Measurements from ENCODE around the gene KANK2.

Gene KANK2

GRCh38 chr19:11197291-11198174, at the start of gene KANK2:
Gene KANK2 (minus strand): TSS chr19:11197545. CDS start chr19:11194511, 3,034 bp downstream.
- peak within 1 kb of the TSS; percentile 88 for H3K27ac ChIP-seq (ENCODE audit: low read length)
- peak within 1 kb of the TSS; percentile 83 to 96 for H3K4me3 ChIP-seq (ENCODE audit: low read length in 2 of 2)

GRCh38 chr19:11246941-11247340, 49.6 kb upstream of the KANK2 start:
- Histone ChIP-seq H3K9me3 (ENCODE audit: control insufficient read depth in 2 of 2, low read length in 2 of 2) (no peaks in the 10 kb centered on the region), H3K36me3 (ENCODE audit: control insufficient read depth in 2 of 2, insufficient read depth in 2 of 2, low read length in 2 of 2) (peaks cover 10 to 16% of the 10 kb centered on the region in 2 donors), H3K27ac (ENCODE audit: low read length) (no peak overlapping the region), H3K4me3 (ENCODE audit: low read length in 2 of 2) (no peak overlapping the region), H3K27me3 (ENCODE audit: control insufficient read depth in 1 of 2, insufficient read depth in 2 of 2, low read length in 2 of 2) (no peaks in the 10 kb centered on the region), H3K4me1 (ENCODE audit: control insufficient read depth, insufficient read depth, low read length) (peaks cover 13% of the 10 kb centered on the region), H3K9ac (ENCODE audit: low read length in 2 of 2) (no peak overlapping the region)

More at GRCh38 chr19:11197291-11198174, at the start of gene KANK2:
- Histone ChIP-seq H3K9ac (ENCODE audit: low read length in 2 of 2) (peak within 1 kb of the TSS; percentile 84), H3K27me3 (ENCODE audit: control insufficient read depth in 1 of 2, insufficient read depth in 2 of 2, low read length in 2 of 2) (no peaks in the 10 kb centered on the region), H3K36me3 (ENCODE audit: control insufficient read depth in 2 of 2, insufficient read depth in 2 of 2, low read length in 2 of 2) (peaks cover 12 to 13% of the 10 kb centered on the region in 2 donors), H3K9me3 (ENCODE audit: control insufficient read depth in 2 of 2, low read length in 2 of 2) (no peaks in the 10 kb centered on the region), H3K4me1 (ENCODE audit: control insufficient read depth, insufficient read depth, low read length) (peaks cover 57% of the 10 kb centered on the region)

- Histone ChIP-seq H3K36me3 (ENCODE audit: control insufficient read depth in 2 of 2, insufficient read depth in 2 of 2, low read length in 2 of 2) (peaks cover 8 to 10% of the 10 kb centered on the region in 2 donors), H3K9me3 (ENCODE audit: control insufficient read depth in 2 of 2, low read length in 2 of 2) (no peaks in the 10 kb centered on the region), H3K4me3 (ENCODE audit: low read length in 2 of 2) (no peak overlapping the region), H3K4me1 (ENCODE audit: control insufficient read depth, insufficient read depth, low read length) (peaks cover 13% of the 10 kb centered on the region), H3K27me3 (ENCODE audit: control insufficient read depth in 1 of 2, insufficient read depth in 2 of 2, low read length in 2 of 2) (no peaks in the 10 kb centered on the region), H3K27ac (ENCODE audit: low read length) (no peak overlapping the region), H3K9ac (ENCODE audit: low read length in 2 of 2) (no peak overlapping the region)
Measured at GRCh38 chr19:11244846-11245589, 47.7 kb upstream of the KANK2 start.

- peaks cover 9 to 16% of the 10 kb centered on the region in 2 donors for H3K36me3 ChIP-seq (ENCODE audit: control insufficient read depth in 2 of 2, insufficient read depth in 2 of 2, low read length in 2 of 2)
- no peaks in the 10 kb centered on the region for H3K27me3 ChIP-seq (ENCODE audit: control insufficient read depth in 1 of 2, insufficient read depth in 2 of 2, low read length in 2 of 2)
- H3K9ac ChIP-seq (ENCODE audit: low read length in 2 of 2): peak overlapping the region in 1 of 2 donors; percentile 40
- H3K4me1 ChIP-seq (ENCODE audit: control insufficient read depth, insufficient read depth, low read length): peaks cover 13% of the 10 kb centered on the region
- H3K9me3 ChIP-seq (ENCODE audit: control insufficient read depth in 2 of 2, low read length in 2 of 2): peaks cover 0 to 4% of the 10 kb centered on the region in 2 donors
- H3K4me3 ChIP-seq (ENCODE audit: low read length in 2 of 2): peak overlapping the region; percentile 25 to 49
- no peak overlapping the region for H3K27ac ChIP-seq (ENCODE audit: low read length)
Measured at GRCh38 chr19:11243798-11244169, 46.4 kb upstream of the KANK2 start.

GRCh38 chr19:11242864-11243797, 45.8 kb upstream of the KANK2 start:
- H3K36me3 ChIP-seq (ENCODE audit: control insufficient read depth in 2 of 2, insufficient read depth in 2 of 2, low read length in 2 of 2): peaks cover 4 to 19% of the 10 kb centered on the region in 2 donors
- no peaks in the 10 kb centered on the region for H3K27me3 ChIP-seq (ENCODE audit: control insufficient read depth in 1 of 2, insufficient read depth in 2 of 2, low read length in 2 of 2)
- H3K9me3 ChIP-seq (ENCODE audit: control insufficient read depth in 2 of 2, low read length in 2 of 2): peaks cover 0 to 4% of the 10 kb centered on the region in 2 donors
- H3K27ac ChIP-seq (ENCODE audit: low read length): no peak overlapping the region
- H3K9ac ChIP-seq (ENCODE audit: low read length in 2 of 2): peak overlapping the region in 1 of 2 donors; percentile 40
- peaks cover 13% of the 10 kb centered on the region for H3K4me1 ChIP-seq (ENCODE audit: control insufficient read depth, insufficient read depth, low read length)
- H3K4me3 ChIP-seq (ENCODE audit: low read length in 2 of 2): peak overlapping the region; percentile 25 to 49

- Histone ChIP-seq H3K27ac (ENCODE audit: low read length) (no peak overlapping the region), H3K9me3 (ENCODE audit: control insufficient read depth in 2 of 2, low read length in 2 of 2) (peaks cover 0 to 4% of the 10 kb centered on the region in 2 donors), H3K4me1 (ENCODE audit: control insufficient read depth, insufficient read depth, low read length) (peaks cover 6% of the 10 kb centered on the region), H3K36me3 (ENCODE audit: control insufficient read depth in 2 of 2, insufficient read depth in 2 of 2, low read length in 2 of 2) (peaks cover 0 to 14% of the 10 kb centered on the region in 2 donors), H3K27me3 (ENCODE audit: control insufficient read depth in 1 of 2, insufficient read depth in 2 of 2, low read length in 2 of 2) (no peaks in the 10 kb centered on the region), H3K9ac (ENCODE audit: low read length in 2 of 2) (no peak overlapping the region), H3K4me3 (ENCODE audit: low read length in 2 of 2) (no peak overlapping the region)
Measured at GRCh38 chr19:11242025-11242424, 44.7 kb upstream of the KANK2 start.

- Histone ChIP-seq H3K4me1 (ENCODE audit: control insufficient read depth, insufficient read depth, low read length) (peaks cover 6% of the 10 kb centered on the region), H3K27me3 (ENCODE audit: control insufficient read depth in 1 of 2, insufficient read depth in 2 of 2, low read length in 2 of 2) (no peaks in the 10 kb centered on the region), H3K9ac (ENCODE audit: low read length in 2 of 2) (no peak overlapping the region), H3K27ac (ENCODE audit: low read length) (no peak overlapping the region), H3K4me3 (ENCODE audit: low read length in 2 of 2) (no peak overlapping the region), H3K9me3 (ENCODE audit: control insufficient read depth in 2 of 2, low read length in 2 of 2) (peaks cover 0 to 4% of the 10 kb centered on the region in 2 donors), H3K36me3 (ENCODE audit: control insufficient read depth in 2 of 2, insufficient read depth in 2 of 2, low read length in 2 of 2) (peaks cover 2 to 12% of the 10 kb centered on the region in 2 donors)
Measured at GRCh38 chr19:11240008-11240444, 42.7 kb upstream of the KANK2 start.

- Histone ChIP-seq H3K9me3 (ENCODE audit: control insufficient read depth in 2 of 2, low read length in 2 of 2) (peaks cover 0 to 4% of the 10 kb centered on the region in 2 donors), H3K4me3 (ENCODE audit: low read length in 2 of 2) (no peak within 1 kb of the TSS), H3K9ac (ENCODE audit: low read length in 2 of 2) (no peak within 1 kb of the TSS), H3K27me3 (ENCODE audit: control insufficient read depth in 1 of 2, insufficient read depth in 2 of 2, low read length in 2 of 2) (no peaks in the 10 kb centered on the region), H3K4me1 (ENCODE audit: control insufficient read depth, insufficient read depth, low read length) (peaks cover 6% of the 10 kb centered on the region), H3K27ac (ENCODE audit: low read length) (no peak within 1 kb of the TSS), H3K36me3 (ENCODE audit: control insufficient read depth in 2 of 2, insufficient read depth in 2 of 2, low read length in 2 of 2) (peaks cover 2 to 12% of the 10 kb centered on the region in 2 donors)
Measured at GRCh38 chr19:11239377-11240000, 42.1 kb upstream of the KANK2 start, which contains the start of gene ANGPTL8. Gene ANGPTL8 (plus strand): TSS chr19:11239619. CDS start chr19:11239638, 19 bp downstream.

- H3K36me3 ChIP-seq (ENCODE audit: control insufficient read depth in 2 of 2, insufficient read depth in 2 of 2, low read length in 2 of 2): peaks cover 2 to 12% of the 10 kb centered on the region in 2 donors
- H3K27me3 ChIP-seq (ENCODE audit: control insufficient read depth in 1 of 2, insufficient read depth in 2 of 2, low read length in 2 of 2): no peaks in the 10 kb centered on the region
- H3K27ac ChIP-seq (ENCODE audit: low read length): no peak overlapping the region
- H3K9me3 ChIP-seq (ENCODE audit: control insufficient read depth in 2 of 2, low read length in 2 of 2): peaks cover 0 to 4% of the 10 kb centered on the region in 2 donors
- H3K9ac ChIP-seq (ENCODE audit: low read length in 2 of 2): no peak overlapping the region
- peaks cover 5% of the 10 kb centered on the region for H3K4me1 ChIP-seq (ENCODE audit: control insufficient read depth, insufficient read depth, low read length)
- H3K4me3 ChIP-seq (ENCODE audit: low read length in 2 of 2): no peak overlapping the region
Measured at GRCh38 chr19:11238781-11239376, 41.5 kb upstream of the KANK2 start.
